WI38 (cell line): ENCODE results near the gene SLC17A8.

Source experiments
- H3K4me3 ChIP-seq: 2 replicates; pipeline ENCODE4 v1.5.1; 2011; ENCODE audit warnings: low read depth, mild to moderate bottlenecking, control low read depth, low read length
- CTCF ChIP-seq: IDR thresholded peaks from 2 replicates; pipeline ENCODE4 v1.5.1; 2012; ENCODE audit warnings: low read depth, mild to moderate bottlenecking, control low read depth, low read length

The SLC17A8 gene

DNA sequence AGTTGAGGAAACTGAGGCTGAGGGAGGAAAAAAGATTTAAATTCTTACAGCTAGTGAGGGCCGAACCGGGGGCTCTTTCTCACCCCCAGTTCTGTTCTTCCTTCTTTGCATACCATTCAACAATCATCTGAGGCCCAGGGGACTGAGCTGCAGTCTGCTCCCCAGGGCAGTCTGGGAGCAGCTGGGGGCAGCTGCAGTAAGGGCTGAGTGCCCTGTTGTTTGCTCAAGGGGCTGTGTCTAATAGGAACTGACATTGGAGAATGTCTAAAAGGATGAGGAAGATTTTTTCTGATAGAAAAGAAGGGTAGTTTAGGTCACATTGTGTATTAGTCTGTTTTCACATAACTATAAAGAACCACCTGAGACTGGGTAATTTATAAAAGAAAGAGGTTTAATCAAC is 42.2 kb downstream of the SLC17A8 start:
- no peak overlapping the region for H3K4me3 ChIP-seq
- TF ChIP-seq CTCF, result no peak

- no peak overlapping the region for H3K4me3 ChIP-seq
- TF ChIP-seq CTCF, result no peak
Observed at GRCh38 chr12:100401660-100402059, 44.8 kb downstream of the SLC17A8 start.

DNA sequence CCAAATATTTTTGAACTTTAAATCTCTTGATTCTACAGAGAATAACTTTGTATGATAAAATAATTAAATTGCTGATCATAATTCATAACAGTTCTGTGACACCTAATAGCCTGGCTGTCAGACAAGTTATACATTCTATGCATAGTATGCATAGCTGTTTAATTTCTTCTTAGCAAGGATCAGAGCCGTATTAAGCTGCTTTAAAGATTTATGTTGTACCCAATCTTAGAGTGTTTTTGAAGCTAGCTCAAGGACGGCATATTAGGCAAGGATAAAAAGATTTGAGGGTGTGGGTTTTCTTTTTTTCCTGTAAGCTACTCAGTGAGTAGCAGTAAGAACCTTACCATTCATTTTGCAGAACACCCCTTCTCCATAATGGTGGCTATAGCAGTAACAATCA is 45.9 kb downstream of the SLC17A8 start:
- no peak for TF ChIP-seq CTCF
- H3K4me3 ChIP-seq, result no peak overlapping the region

- no peak overlapping the region for H3K4me3 ChIP-seq
- no peak for TF ChIP-seq CTCF
Observed at GRCh38 chr12:100403446-100403845, 46.6 kb downstream of the SLC17A8 start.

- H3K4me3 ChIP-seq, result no peak overlapping the region
- TF ChIP-seq CTCF, result peak; percentile 38
Observed at GRCh38 chr12:100404769-100405407, 48.0 kb downstream of the SLC17A8 start.

- no peak overlapping the region for H3K4me3 ChIP-seq
- TF ChIP-seq CTCF, result no peak
Observed at GRCh38 chr12:100413001-100413400, 56.1 kb downstream of the SLC17A8 start.

DNA sequence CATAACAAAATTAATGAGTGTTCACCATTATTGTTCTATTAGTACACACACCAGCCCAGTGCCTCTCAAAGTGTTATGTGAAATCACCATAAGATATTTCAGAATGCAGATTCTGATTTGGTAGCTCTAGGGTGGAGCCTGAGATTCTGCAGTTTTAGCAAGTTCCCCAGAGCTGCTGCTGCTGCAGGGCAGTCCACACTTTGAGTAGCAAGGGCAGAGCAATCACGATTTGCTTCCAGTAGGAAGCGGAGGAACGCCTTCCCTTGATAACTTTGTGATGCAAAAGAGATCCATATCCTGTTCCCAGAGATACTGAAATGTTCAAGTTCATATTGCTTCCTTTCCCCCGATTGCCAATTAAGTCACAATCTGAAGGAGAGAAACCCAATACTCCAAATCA is 57.9 kb downstream of the SLC17A8 start:
- no peak overlapping the region for H3K4me3 ChIP-seq
- TF ChIP-seq CTCF, result no peak
